NOMO-1 treated with dmso at 0.1 percent for 144 hours (cell line): ENCODE results near the gene PELO.
"Not testable (repeated sequence)": the region's sequence is repeated elsewhere in the genome, so short reads cannot be mapped to it uniquely, and the experiment has no call there.

Experiments used
- DNase-seq: peaks from one replicate; lab custom pipeline; 2025; ENCODE audit not compliant: unreplicated experiment; lab: John Stamatoyannopoulos, UW

Gene PELO

GRCh38 chr5:52787600-52788504, at the start of gene PELO, which contains the start of gene ITGA1:
TSS of gene PELO (plus strand) at chr5:52787916. CDS start at chr5:52800395, 12,479 bp downstream.
TSS of gene ITGA1 (plus strand) at chr5:52787916. CDS start at chr5:52788354, 438 bp downstream.
- no peak for DNase-seq

GRCh38 chr5:52738095-52738506, 49.6 kb upstream of the PELO start:
- no peak for DNase-seq

- DNase-seq: no peak
Measured at GRCh38 chr5:52740007-52740406, 47.7 kb upstream of the PELO start.

- DNase-seq: no peak
Measured at GRCh38 chr5:52743012-52743411, 44.7 kb upstream of the PELO start.

GRCh38 chr5:52743529-52743928, 44.2 kb upstream of the PELO start:
- DNase-seq: no peak

GRCh38 chr5:52743970-52744369, 43.7 kb upstream of the PELO start:
- DNase-seq: no peak

- not testable (repeated sequence) for DNase-seq
Measured at GRCh38 chr5:52744867-52745458, 42.8 kb upstream of the PELO start.

GRCh38 chr5:52746539-52746938, 41.2 kb upstream of the PELO start:
- no peak for DNase-seq

- DNase-seq: no peak
Measured at GRCh38 chr5:52748590-52748989, 39.1 kb upstream of the PELO start.

GRCh38 chr5:52749666-52750065, 38.0 kb upstream of the PELO start:
- DNase-seq: no peak

GRCh38 chr5:52751137-52751536, 36.6 kb upstream of the PELO start:
- no peak for DNase-seq

- DNase-seq: no peak
Measured at GRCh38 chr5:52754051-52754450, 33.7 kb upstream of the PELO start.

- DNase-seq: no peak
Measured at GRCh38 chr5:52757527-52757926, 30.2 kb upstream of the PELO start.

GRCh38 chr5:52758014-52758413, 29.7 kb upstream of the PELO start:
- no peak for DNase-seq

GRCh38 chr5:52759331-52759730, 28.4 kb upstream of the PELO start:
- no peak for DNase-seq

GRCh38 chr5:52760695-52761366, 26.9 kb upstream of the PELO start:
- DNase-seq: no peak

- DNase-seq: no peak
Measured at GRCh38 chr5:52767217-52767743, 20.4 kb upstream of the PELO start.

GRCh38 chr5:52767766-52768480, 19.8 kb upstream of the PELO start:
- DNase-seq: no peak

GRCh38 chr5:52769061-52769460, 18.7 kb upstream of the PELO start:
- no peak for DNase-seq

- no peak for DNase-seq
Measured at GRCh38 chr5:52770287-52770939, 17.3 kb upstream of the PELO start.
